HG03135 (cell line): ENCODE measurements around the gene ABCE1.

Experiments
- ATAC-seq: cut with Tn5 transposase; IDR thresholded peaks from one replicate; pipeline ENCODE4 v1.9.1; 2021; ENCODE audit warnings: mild to moderate bottlenecking, moderate library complexity; ENCODE audit not compliant: unreplicated experiment

ABCE1 gene

GRCh38 chr4:145097821-145098674 lies at the start of gene ABCE1, which contains the start of gene ANAPC10:
Gene ABCE1, plus strand, starts transcription at chr4:145098311. Its CDS starts 6,102 bp downstream, at chr4:145104413.
Gene ANAPC10, minus strand, starts transcription at chr4:145098196. Its CDS starts 2,097 bp downstream, at chr4:145096099.
- ATAC-seq: peak; percentile 79

GRCh38 chr4:145048817-145049216 lies 49.3 kb upstream of the ABCE1 start:
- no peak for ATAC-seq

GRCh38 chr4:145049241-145049640 lies 48.9 kb upstream of the ABCE1 start:
- ATAC-seq: no peak

- no peak for ATAC-seq
These were observed 42.4 kb upstream of the ABCE1 start for GRCh38 chr4:145055533-145056257.

- ATAC-seq: no peak
These were observed 41.6 kb upstream of the ABCE1 start for GRCh38 chr4:145056325-145057130.

- ATAC-seq: no peak
These were observed 39.9 kb upstream of the ABCE1 start for GRCh38 chr4:145058256-145058655.

GRCh38 chr4:145061318-145061920 lies 36.7 kb upstream of the ABCE1 start:
- ATAC-seq: peak; percentile 53

- ATAC-seq: no peak
These were observed 32.0 kb upstream of the ABCE1 start for GRCh38 chr4:145066063-145066501.

- ATAC-seq: no peak
These were observed 28.8 kb upstream of the ABCE1 start for GRCh38 chr4:145069361-145069760.

- no peak for ATAC-seq
These were observed 26.6 kb upstream of the ABCE1 start for GRCh38 chr4:145071560-145071959.

GRCh38 chr4:145075742-145076468 lies 22.2 kb upstream of the ABCE1 start:
- no peak for ATAC-seq

GRCh38 chr4:145076469-145076855 lies 21.6 kb upstream of the ABCE1 start:
- ATAC-seq: no peak

- no peak for ATAC-seq
These were observed 16.4 kb upstream of the ABCE1 start for GRCh38 chr4:145081756-145082155.

GRCh38 chr4:145083891-145084605 lies 14.1 kb upstream of the ABCE1 start:
- no peak for ATAC-seq

GRCh38 chr4:145090380-145090779 lies 7.7 kb upstream of the ABCE1 start:
- no peak for ATAC-seq

GRCh38 chr4:145093638-145094037 lies 4.5 kb upstream of the ABCE1 start:
- ATAC-seq: no peak

- peak; percentile 2 for ATAC-seq
These were observed 735 bp upstream of the ABCE1 start for GRCh38 chr4:145097331-145097820.

- ATAC-seq: peak; percentile 15
These were observed 545 bp downstream of the ABCE1 start for GRCh38 chr4:145098675-145099037.

- ATAC-seq: no peak
These were observed 1.5 kb downstream of the ABCE1 start for GRCh38 chr4:145099653-145100052.
